ENCODE measurements around the gene CES5A.
"Not testable (repeated sequence)": the region's sequence is repeated elsewhere in the genome, so short reads cannot be mapped to it uniquely, and the experiment has no call there.

CES5A gene, protein sequence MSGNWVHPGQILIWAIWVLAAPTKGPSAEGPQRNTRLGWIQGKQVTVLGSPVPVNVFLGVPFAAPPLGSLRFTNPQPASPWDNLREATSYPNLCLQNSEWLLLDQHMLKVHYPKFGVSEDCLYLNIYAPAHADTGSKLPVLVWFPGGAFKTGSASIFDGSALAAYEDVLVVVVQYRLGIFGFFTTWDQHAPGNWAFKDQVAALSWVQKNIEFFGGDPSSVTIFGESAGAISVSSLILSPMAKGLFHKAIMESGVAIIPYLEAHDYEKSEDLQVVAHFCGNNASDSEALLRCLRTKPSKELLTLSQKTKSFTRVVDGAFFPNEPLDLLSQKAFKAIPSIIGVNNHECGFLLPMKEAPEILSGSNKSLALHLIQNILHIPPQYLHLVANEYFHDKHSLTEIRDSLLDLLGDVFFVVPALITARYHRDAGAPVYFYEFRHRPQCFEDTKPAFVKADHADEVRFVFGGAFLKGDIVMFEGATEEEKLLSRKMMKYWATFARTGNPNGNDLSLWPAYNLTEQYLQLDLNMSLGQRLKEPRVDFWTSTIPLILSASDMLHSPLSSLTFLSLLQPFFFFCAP

DNA sequence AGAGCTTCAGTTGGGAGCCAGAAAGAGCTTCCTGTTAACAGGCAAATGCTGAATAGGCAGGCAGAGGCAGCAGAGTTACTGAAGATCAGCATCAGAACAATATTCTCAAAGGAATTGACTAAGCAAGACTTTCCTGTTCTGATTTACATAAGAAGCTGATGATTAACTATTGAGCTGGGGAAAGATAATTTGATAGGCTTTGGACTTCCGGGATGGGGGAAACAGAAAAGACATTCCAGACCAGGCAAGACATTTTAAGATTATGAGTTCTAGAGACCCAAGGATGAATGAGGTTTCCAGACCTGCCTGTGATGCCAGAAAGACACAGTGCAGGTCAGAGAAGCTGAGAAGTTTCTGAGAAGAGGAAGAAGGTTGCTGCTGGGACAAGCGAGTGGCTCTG is at the start of gene CES5A:
CES5A (minus strand) TSS at position 101 of the 400 bp plus-strand sequence. CDS start 152 bp downstream, outside the sequence.
- FAIRE-seq (no peak), DNase-seq (ENCODE audit: extremely low spot score, insufficient read length, low read depth) (no peak)

DNA sequence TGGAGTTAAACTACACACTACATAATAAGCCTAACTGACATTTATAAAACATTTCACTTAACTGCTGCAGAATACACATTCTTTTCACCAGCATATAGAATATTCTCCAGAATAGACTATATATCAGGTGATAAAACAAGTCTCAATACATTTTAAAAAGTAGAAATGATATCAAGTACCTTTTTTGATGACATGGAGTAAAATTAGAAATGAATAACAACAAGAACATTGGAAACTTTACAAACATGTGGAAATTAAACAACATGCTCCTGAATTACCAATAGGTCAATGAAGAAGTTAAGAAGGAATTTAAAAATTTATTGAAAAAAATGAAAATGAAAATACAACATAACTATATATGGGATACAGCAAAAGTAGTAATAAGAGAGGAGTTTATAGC is 47.5 kb upstream of the CES5A start:
- FAIRE-seq (no peak), DNase-seq (ENCODE audit: extremely low spot score, insufficient read length, low read depth) (no peak)

DNA sequence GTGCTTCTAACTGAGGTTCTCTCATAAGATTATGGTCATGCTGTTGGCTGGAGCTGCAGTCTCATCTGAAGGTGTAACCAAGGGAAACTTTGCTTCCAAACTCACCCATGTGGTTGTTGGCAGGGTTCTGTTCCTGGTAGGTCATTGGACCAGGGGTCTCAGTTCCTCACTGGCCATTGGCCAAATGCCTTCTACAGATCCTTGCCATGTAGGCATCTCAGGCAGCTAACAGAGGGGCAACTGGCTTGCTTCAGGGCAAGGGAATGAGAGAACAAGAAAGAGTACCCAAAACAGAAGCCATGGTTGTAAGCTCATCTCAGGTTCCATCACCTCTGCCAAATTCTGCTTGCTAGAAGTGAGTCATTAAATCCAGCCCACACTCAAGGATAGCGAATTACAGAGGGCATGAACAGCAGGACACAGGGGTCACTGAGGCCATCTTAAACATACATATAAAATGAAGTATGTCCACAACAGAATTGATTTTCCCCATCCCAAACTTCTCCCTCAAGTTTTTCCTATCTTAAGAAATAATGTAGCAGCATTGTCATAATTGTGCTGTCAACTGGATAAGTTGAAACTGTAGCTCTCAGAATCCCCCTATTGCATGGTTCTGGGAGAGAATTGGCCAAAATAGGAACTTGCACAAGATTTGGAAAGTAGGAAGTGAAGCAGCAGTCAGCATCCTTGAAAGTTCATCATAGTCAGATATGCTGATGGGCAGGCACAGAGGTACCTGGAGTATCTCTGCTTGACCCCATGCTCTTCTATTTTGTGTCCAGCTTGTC is 42.4 kb upstream of the CES5A start:
- no peak for FAIRE-seq
- DNase-seq (ENCODE audit: extremely low spot score, insufficient read length, low read depth): no peak

DNA sequence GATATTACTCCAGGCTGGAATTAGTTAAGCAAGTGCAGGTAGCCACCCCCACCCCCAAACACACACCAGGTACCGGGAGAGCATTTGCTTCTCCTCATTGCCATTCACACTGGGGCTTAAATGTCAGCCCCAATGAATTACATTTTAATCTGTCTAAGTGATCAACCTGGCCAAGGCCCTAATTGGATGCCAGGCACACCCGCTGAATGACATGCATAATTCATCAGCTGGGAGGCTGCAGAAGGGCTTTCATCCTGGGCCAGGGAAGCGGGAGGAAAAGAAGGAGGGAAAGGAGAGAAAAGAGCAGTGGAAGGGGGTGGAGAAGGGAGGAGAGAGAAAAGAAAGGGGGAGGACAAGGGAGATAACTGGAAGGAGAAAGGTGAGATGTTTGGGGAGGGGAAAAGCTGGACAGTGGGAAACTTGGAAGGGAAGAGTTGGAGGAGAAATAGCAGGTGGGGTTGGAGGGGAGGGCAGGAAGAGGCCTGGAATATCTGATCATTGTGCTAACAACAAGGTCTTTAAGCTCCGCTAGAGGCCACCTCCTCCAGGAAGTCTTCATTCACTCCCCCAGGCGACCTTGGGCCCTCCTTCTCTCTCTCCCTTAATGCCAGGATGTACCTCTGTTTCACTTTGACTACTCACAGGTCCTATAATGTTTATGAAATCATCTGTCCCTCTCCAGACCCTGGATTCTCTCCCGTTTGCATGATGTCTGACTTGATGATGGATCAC is 40.1 kb upstream of the CES5A start:
- FAIRE-seq (no peak), DNase-seq (ENCODE audit: extremely low spot score, insufficient read length, low read depth) (no peak)

DNA sequence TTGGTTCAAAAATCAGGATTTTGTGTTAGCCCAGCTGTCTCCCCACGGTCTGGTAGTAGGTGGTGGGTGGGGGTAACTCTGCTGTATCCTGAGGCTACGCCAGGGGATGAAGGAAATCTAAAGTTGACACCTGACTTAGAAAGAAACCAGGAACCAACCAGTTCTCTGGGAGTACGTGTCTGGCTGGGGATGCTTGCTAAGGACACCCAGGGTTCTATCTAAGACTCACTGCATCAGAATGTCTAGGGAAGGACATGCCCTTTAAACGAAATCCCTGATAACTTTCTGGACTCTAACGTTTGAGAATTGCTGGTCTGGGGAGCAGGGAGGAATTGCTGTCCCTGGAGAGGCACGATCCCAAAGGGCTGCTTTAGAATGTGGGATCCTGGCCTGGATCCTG is 39.2 kb upstream of the CES5A start:
- DNase-seq (ENCODE audit: extremely low spot score, insufficient read length, low read depth) (no peak), FAIRE-seq (no peak)

DNA sequence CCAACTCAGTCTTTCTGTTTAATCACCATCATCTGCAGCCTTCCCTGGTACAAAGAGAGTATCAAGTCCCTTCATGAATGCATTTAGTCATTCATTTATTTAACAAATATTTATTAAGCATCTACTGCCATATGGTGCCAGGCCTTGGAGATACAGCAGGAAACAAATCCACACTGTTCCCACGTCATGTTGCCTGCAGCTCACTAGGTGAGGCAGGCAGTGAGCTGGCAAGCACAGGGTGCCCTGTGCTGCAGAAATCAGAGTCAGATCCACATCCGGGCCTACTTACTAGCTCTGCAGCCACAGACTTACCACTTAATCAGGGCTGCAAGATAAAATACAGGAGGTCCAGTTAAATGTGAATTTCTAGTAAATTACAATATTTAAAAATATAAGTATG is 38.5 kb upstream of the CES5A start:
- no peak for FAIRE-seq
- no peak for DNase-seq (ENCODE audit: extremely low spot score, insufficient read length, low read depth)

DNA sequence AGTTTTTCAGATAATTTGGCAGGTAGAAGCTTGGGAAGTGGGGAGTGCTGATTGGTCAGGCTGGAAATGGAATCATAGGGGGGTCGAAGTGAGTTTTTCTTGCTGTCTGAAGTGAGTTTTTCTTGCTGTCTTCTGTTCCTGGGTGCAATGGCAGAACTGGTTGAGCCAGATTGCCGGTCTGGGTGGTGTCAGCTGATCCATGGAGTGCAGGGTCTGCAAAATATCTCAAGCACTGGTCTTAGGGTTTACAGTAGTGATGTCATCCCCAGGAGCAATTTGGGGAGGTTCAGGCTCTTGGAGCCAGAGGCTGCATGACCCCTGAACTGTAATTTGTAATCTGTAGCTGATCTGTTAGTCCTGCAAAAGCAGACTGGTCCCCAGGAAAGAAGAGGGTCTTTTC is 37.9 kb upstream of the CES5A start:
- FAIRE-seq; DNase-seq (ENCODE audit: extremely low spot score, insufficient read length, low read depth): not testable (repeated sequence)

DNA sequence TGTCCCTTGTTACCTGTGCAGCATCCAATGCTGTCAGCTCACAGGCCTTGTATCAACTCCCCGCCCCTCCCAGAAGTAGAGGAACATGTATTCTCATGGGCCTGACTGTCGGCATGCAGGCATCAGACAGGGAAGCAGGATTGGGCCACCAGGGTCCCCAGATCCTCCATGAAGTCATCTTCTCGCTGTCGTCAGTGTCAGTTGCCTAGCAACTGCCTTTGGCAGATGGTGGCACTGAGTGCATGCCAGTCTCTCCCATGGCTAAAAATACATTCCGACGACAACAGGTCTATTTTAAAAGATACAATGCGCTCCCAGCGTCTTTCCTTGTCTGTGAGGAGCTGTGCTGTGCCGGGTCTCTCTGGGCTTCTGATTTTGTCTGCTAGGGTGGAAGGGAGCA is 36.8 kb upstream of the CES5A start:
- FAIRE-seq (no peak), DNase-seq (ENCODE audit: extremely low spot score, insufficient read length, low read depth) (no peak)

DNA sequence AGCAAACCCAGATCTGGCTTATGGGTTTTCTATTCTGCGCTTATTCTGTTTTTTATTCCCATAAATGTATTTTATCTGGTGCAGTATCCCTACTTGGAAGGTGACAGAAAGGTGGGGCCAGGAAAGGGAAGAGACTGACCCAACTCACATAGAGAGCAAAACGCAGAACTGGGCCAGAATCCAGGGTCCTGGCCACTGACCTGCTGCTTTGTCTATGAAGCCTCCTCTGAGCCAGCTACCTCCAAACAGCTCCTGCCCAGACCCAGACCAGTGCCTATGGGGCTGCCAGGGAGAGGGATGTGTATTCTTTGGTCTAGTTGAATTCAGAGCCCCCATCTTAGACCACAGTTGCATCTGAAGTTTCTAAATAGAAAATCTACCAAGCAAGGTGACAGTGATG is 36.4 kb upstream of the CES5A start:
- no peak for DNase-seq (ENCODE audit: extremely low spot score, insufficient read length, low read depth)
- FAIRE-seq: no peak

DNA sequence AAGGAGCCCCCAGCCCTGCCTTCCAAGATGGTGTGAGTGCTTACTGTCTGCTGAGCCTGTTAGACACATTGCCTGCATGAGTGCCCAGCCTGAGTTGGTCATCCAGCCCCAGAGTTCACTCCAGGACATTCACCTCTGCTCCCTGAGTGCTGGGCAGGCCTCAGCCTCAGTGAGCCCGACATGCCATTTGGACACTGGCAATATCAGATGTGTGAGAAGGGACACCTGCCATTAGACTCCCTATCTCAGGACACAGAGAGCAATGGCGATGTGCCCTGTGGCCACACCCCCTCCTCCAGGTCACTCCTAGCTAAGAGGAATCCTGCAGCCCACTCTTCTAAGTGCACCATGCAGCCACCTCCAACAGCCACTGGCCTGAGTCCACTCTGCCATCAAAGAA is 34.7 kb upstream of the CES5A start:
- DNase-seq (ENCODE audit: extremely low spot score, insufficient read length, low read depth) (no peak), FAIRE-seq (no peak)

DNA sequence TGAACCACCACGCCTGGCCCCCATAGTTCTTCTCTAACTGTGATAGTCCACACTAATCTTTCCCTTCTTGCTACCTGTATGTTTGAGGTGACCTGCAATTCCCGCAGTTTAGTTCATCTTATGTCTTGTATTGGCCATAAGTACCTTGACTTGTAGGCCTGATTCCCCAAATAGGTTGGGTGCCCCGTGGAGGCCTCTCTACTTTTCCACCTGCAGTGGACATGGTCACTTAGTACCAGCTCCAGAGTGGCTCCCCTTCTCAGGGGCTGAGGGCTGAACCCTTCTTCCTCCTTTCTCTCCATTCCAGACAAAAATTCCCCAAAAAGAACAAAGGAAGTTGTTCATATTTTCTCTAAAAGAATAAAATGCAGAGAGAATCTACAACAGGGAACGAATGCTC is 33.5 kb upstream of the CES5A start:
- FAIRE-seq (no peak), DNase-seq (ENCODE audit: extremely low spot score, insufficient read length, low read depth) (no peak)

DNA sequence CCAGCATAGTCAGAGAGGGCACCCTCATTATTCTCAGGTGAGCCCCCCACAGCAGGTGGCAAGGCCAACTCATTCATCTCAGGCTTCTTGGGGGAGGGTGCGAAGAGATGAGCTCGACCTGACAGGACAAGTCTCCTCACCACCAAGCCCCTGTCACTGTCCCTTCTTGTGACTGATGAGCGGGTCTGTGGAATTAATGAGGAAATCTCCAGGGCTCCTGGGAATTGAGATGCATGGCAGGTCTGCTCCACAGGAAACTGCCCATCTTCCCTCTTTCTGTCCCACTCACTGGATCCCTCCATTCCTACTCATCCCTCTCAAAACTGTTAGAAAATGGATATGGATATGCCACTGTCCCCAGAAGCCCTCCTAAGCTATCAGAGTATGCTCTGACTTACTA is 32.5 kb upstream of the CES5A start:
- FAIRE-seq: no peak
- DNase-seq (ENCODE audit: extremely low spot score, insufficient read length, low read depth): no peak

DNA sequence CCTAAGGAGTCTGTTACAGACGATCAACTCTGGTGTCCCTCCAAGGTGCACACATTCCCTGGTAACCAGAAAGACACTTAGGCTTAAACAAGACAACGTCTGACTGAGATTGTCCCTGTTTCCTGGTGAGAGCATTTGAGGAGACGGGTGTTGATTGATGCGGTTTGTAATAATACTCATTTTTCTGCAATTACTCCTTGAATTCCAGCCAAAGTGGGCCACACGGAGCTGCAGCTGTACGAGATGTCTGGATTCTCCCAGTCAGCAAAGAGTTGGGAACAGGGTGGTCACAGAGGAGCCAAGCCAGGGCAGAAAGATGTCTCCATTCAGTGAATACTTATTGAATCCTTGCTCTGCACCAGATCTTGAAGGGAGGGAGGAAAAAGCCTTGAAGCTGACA is 30.9 kb upstream of the CES5A start:
- FAIRE-seq: no peak
- no peak for DNase-seq (ENCODE audit: extremely low spot score, insufficient read length, low read depth)

DNA sequence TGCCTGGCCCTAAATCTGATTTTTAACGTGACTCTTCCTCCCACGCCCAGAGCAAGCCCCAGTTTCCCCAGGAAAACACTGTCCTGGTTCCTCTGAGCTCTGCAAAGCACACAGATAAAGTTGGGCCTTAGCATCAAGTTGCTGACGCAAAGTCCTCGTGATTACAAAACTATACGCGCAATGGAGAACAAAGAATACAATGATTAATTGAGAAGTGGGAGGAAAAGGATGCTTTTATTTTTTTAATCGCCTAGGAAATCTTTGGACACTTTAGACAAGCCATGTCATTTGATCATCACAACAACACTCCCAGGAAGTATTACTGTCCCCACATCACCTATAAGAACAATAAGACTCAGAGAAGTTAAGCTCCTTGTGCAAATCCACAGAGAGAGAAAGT is 30.5 kb upstream of the CES5A start:
- no peak for FAIRE-seq
- DNase-seq (ENCODE audit: extremely low spot score, insufficient read length, low read depth): no peak

DNA sequence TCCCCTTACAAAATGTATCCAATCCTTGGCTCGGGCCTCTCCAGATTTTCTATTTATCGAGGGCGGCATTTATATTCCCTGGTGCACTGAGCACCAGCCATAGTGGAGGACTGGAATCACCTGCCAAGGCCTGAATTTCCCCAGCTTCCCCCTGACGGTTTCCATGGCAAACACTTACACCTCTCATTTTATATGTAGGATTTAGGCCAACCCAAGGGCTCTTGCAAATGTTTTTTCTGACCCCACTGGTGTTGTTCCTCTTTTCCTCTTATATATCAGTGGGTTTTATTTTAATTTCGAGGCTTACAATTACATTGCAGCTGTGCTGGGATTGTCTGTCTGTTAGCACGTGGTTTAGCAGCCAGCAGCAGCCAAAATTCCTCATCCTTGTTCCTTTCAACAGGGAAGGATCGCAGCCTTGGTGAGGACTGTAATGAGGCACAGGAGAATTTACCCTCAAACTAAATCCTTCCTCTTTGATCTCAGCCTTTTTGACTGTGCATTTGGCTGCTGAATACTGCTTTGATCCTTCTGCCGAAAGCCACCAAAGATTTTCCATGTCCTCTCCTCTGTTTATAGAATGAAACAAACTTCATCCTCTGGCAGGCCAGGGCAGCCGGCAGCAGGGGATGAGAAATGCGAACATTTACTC is 26.5 kb upstream of the CES5A start:
- FAIRE-seq: no peak
- no peak for DNase-seq (ENCODE audit: extremely low spot score, insufficient read length, low read depth)

DNA sequence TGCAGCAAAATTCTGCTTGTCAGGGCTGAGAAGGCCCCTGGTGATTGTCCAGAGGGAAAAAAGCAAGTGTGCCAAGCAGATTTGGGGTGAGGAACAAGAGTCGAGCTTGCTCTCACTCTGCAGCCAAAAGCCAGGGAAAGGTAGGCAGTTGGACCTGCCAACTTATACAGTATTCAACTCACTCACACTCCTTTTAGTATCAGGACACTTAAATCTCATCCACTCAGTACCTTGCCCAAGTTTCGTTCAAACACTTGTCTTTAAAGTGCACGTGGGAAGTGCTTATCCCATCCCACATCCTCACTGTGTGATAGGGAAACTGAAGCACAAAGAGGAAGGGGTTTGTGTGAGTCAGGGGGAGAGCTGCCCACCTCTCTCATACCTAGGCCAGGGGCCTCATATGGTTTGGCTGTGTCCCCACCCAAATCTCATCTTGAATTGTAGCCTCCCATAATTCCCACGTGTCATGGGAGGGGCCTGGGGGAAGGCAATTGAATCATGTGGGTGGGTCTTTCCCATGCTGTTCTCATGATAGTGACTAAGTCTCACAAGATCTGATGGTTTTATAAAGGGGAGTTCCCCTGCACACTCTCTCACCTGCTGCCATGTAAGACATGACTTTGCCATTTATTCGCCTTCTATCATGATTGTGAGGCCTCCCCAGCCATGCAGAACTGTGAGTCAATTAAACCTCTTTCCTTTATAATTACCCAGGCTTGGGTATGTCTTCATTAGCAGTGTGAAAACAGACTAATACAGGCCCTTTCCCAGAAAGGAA is 25.6 kb upstream of the CES5A start:
- FAIRE-seq: no peak
- no peak for DNase-seq (ENCODE audit: extremely low spot score, insufficient read length, low read depth)

DNA sequence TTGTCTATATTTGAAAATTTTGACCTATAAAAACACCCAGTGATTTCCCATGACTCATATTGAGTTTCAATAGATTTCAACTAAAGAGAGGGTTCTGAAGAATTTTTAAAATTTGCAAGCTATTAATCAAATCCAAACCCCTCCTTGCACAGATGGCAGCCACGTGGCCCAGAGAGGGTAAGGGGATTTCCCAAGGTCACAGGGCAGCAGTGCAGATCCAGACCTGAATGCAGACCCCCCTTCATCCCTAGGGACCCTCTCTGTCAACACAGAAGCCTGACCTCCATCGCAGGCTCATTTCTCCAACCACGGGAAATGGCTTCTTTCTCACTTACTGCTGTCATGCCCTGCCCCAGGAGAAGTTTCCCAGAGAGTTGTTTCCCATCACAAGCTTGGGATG is 24.7 kb upstream of the CES5A start:
- no peak for FAIRE-seq
- DNase-seq (ENCODE audit: extremely low spot score, insufficient read length, low read depth): no peak

DNA sequence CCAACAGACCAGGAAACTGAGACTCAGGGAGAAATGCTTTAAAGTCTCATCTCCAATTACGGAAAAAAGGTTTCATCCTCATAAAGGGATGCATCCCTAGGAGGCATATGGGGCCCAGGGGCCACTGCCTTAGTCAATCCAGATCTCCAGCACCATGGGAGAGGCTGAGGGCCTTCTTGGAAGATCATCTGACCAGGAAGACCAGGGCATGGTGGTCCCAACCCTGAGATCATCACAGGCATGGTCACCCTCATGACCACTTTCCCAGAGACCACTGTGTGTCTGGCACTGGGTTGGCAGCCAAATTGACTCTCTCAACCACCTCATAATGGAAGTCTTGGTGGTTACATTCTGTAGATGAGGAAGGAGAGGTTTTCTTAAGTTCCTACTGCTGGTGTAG is 23.4 kb upstream of the CES5A start:
- DNase-seq (ENCODE audit: extremely low spot score, insufficient read length, low read depth): no peak
- FAIRE-seq: no peak

DNA sequence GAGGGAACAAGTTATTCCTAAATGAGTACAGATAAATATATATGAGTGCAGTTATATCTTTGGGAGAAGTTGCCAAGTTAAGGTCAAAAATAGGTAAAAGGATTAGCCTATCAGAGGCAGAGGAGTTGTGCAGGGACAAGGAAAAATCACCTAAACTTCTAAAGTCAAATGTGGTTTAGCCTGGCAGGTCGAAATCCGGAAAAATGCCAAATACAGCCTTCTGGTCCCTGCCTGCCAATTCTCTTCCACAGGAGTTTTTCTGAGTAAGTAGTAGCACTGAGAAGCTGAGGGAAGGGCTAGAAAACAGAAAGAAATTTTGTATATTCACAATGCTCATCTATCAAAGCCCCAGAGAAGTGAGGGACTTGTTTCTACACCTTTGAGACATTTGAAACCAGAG is 17.6 kb upstream of the CES5A start:
- DNase-seq (ENCODE audit: extremely low spot score, insufficient read length, low read depth): no peak
- no peak for FAIRE-seq
